ENCODE results near the gene GZMH. TPM values are rescaled to one million over a fixed set of nuclear protein-coding genes. Genes with fewer than 3 reads are reported as not detected.

The GZMH gene
- total and polyA plus RNA-seq, 12 donors, result 0.28 to 6.4 (median 0.55) TPM; not detected in 4

GRCh38 chr14:24634158-24634557 is 24.7 kb upstream of the GZMH start, which contains the start of gene GZMB:
Gene GZMB (minus strand): TSS chr14:24634190. CDS start chr14:24634160, 30 bp downstream.
- Histone ChIP-seq H3K27ac (peak within 1 kb of the TSS in 1 of 10 donors; percentile 66), H3K9me3 (peaks cover 0 to 2% (median 0%) of the 10 kb centered on the region in 11 donors), H3K4me1 (no peaks in the 10 kb centered on the region), H3K27me3 (peaks cover 0 to 3% (median 0%) of the 10 kb centered on the region in 7 donors), H3K36me3 (no peaks in the 10 kb centered on the region), H3K4me3 (peak within 1 kb of the TSS in 1 of 10 donors; percentile 32)
- TF ChIP-seq CTCF (IDR thresholded peaks at IDR 0.05), result no peak
- 61 to 64% methylated on average over 2 of the region's 2 CpGs for WGBS, 2 donors
- DNase-seq (no peak), ATAC-seq (no peak)
- intact Hi-C loops (cut with DNase I), result no loop called here

- Histone ChIP-seq H3K9me3 (no peaks in the 10 kb centered on the region), H3K36me3 (no peaks in the 10 kb centered on the region), H3K27me3 (peaks cover 0 to 3% (median 0%) of the 10 kb centered on the region in 7 donors), H3K27ac (peak overlapping the region in 1 of 10 donors; percentile 66), H3K4me1 (no peaks in the 10 kb centered on the region), H3K4me3 (peak overlapping the region in 1 of 10 donors; percentile 32)
- no peak for TF ChIP-seq CTCF (IDR thresholded peaks at IDR 0.05)
- intact Hi-C loops (cut with DNase I), result no loop called here
- 85 to 90% methylated on average over 1 of the region's 1 CpG for whole genome bisulfite sequencing, 2 donors
- ATAC-seq, result no peak
- no peak for DNase-seq
Measured at GRCh38 chr14:24633353-24633752, 23.9 kb upstream of the GZMH start.

GRCh38 chr14:24632761-24633160 is 23.3 kb upstream of the GZMH start:
- H3K4me3 ChIP-seq, result peak overlapping the region in 1 of 10 donors; percentile 32
- DNase-seq, result no peak
- no peaks in the 10 kb centered on the region for H3K36me3 ChIP-seq
- H3K4me1 ChIP-seq, result no peaks in the 10 kb centered on the region
- H3K27ac ChIP-seq, result peak overlapping the region in 1 of 10 donors; percentile 66
- H3K27me3 ChIP-seq, result peaks cover 0 to 3% (median 0%) of the 10 kb centered on the region in 7 donors
- no peak for ATAC-seq
- TF ChIP-seq CTCF (IDR thresholded peaks at IDR 0.05), result no peak
- H3K9me3 ChIP-seq, result no peaks in the 10 kb centered on the region
- WGBS, 2 donors, result 49 to 52% methylated on average over 6 of the region's 6 CpGs
- intact Hi-C loops (cut with DNase I), result no loop called here

- Histone ChIP-seq H3K27me3 (peaks cover 0 to 3% (median 0%) of the 10 kb centered on the region in 7 donors), H3K4me1 (no peaks in the 10 kb centered on the region), H3K4me3 (peak overlapping the region in 1 of 10 donors; percentile 32), H3K27ac (peak overlapping the region in 1 of 10 donors; percentile 66), H3K9me3 (no peaks in the 10 kb centered on the region), H3K36me3 (no peaks in the 10 kb centered on the region)
- DNase-seq (no peak), ATAC-seq (no peak)
- WGBS, 2 donors, result 64 to 69% methylated on average over 4 of the region's 4 CpGs
- intact Hi-C loops (cut with DNase I), result no loop called here
- no peak for TF ChIP-seq CTCF (IDR thresholded peaks at IDR 0.05)
Measured at GRCh38 chr14:24632336-24632735, 22.9 kb upstream of the GZMH start.
